Upper lobe of left lung (tissue), 4 donors: ENCODE data around the gene MAST3.
A peak's percentile ranks its signal among the peaks of the same experiment; 100 is the strongest.

Experiments used
- EP300 ChIP-seq, 4 donors: sonication (generic); formaldehyde crosslinking; IDR thresholded peaks; one replicate each; pipeline ENCODE4 v1.5.1; 2017; ENCODE audit warnings: antibody characterized with exemption in 4 of 4, control low read depth in 2 of 4
- TF ChIP-seq, protein P1 (sequence below), 6 experiments: fragments of 450-650 bp in 4 of 6; fragments of 200-600 bp in 2 of 6; sonication (generic) in 2 of 6; IDR thresholded peaks; one replicate each; pipeline ENCODE4 v1.5.1; 2016 to 2019; ENCODE audit warnings: antibody characterized with exemption in 6 of 6

DNA sequence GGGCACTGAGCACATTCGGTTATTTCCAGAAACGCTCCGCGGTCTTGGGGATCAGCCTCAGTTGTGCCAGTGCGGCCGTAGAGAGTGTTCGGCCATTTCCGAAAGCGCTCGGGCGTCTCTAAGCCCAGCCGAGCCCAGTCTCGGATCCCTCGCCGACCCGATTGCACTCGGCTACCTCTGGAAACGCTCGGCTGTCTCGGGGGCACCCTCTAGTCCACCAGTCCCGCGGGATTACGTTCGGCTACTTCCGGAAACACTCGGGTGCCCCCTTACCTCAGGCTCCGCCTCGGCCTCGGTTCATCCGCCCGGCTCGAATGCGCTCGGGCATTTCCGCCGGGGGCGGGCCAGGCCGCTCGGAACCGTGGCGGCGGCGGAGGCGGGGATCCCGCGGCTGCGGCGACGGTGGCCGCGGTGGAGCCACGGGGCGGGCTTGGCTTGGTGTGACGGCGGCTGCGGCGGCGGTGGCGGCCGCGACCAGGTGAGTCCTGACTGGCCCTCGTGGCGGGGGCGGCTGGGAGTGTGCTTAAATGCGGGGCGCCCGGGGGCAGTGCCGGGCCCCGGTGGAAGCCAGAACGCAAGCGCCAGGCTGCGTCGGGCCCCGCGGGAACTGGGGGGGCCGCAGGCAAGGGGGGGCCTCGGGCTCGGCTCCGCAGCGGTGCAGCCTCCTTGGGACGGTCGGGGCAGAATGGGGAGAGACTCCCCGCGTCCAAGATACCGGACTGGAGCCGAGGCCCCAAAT, 55.4 kb downstream of the MAST3 start, which contains the start of gene PIK3R2:
- TF ChIP-seq EP300 (IDR thresholded peaks at IDR 0.05), result no peak
- TF ChIP-seq, protein P1, sequence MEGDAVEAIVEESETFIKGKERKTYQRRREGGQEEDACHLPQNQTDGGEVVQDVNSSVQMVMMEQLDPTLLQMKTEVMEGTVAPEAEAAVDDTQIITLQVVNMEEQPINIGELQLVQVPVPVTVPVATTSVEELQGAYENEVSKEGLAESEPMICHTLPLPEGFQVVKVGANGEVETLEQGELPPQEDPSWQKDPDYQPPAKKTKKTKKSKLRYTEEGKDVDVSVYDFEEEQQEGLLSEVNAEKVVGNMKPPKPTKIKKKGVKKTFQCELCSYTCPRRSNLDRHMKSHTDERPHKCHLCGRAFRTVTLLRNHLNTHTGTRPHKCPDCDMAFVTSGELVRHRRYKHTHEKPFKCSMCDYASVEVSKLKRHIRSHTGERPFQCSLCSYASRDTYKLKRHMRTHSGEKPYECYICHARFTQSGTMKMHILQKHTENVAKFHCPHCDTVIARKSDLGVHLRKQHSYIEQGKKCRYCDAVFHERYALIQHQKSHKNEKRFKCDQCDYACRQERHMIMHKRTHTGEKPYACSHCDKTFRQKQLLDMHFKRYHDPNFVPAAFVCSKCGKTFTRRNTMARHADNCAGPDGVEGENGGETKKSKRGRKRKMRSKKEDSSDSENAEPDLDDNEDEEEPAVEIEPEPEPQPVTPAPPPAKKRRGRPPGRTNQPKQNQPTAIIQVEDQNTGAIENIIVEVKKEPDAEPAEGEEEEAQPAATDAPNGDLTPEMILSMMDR (IDR thresholded peaks at IDR 0.05), result peak in 1 of 6 experiments; percentile 3
